Mesendoderm (in vitro differentiated cells): ENCODE results near the gene ECT2.

Source experiments
- DNase-seq: peaks from one replicate; pipeline ENCODE4 v3.0.0; 2013
- H2AK5ac ChIP-seq: 2 replicates; pipeline ENCODE4 v1.6.1; 2013; ENCODE audit warnings: low read length, inconsistent platforms
- H2BK120ac ChIP-seq: 2 replicates; pipeline ENCODE4 v1.6.1; 2013; ENCODE audit warnings: low read depth, mild to moderate bottlenecking, low read length, moderate library complexity, mixed read lengths
- H2BK15ac ChIP-seq: replicated peaks from 2 replicates; pipeline ENCODE4 v1.6.1; 2013; ENCODE audit warnings: low read depth, mild to moderate bottlenecking, moderate library complexity
- H2BK5ac ChIP-seq: 2 replicates; pipeline ENCODE4 v1.6.1; 2013; ENCODE audit warnings: low read length, inconsistent platforms
- H3K18ac ChIP-seq: 2 replicates; pipeline ENCODE4 v1.6.1; 2013; ENCODE audit warnings: mild to moderate bottlenecking, low read length, mixed read lengths
- H3K23ac ChIP-seq: one replicate; pipeline ENCODE4 v1.6.1; 2013; ENCODE audit warnings: low read length
- H3K27ac ChIP-seq: 2 replicates; pipeline ENCODE4 v1.5.1; 2013; ENCODE audit warnings: low read depth, mild to moderate bottlenecking, inconsistent platforms, low read length, moderate library complexity
- H3K27me3 ChIP-seq: 2 replicates; pipeline ENCODE4 v1.6.1; 2013; ENCODE audit warnings: low read length, control low read depth, mild to moderate bottlenecking, inconsistent platforms; ENCODE audit not compliant: insufficient read depth, poor library complexity
- H3K36me3 ChIP-seq: 2 replicates; pipeline ENCODE4 v1.6.1; 2013; ENCODE audit warnings: low read length, inconsistent platforms; ENCODE audit not compliant: control insufficient read depth, insufficient read depth
- H3K4ac ChIP-seq: one replicate; pipeline ENCODE4 v1.6.1; 2013; ENCODE audit warnings: low read depth, mild to moderate bottlenecking, low read length, moderate library complexity
- H3K4me1 ChIP-seq: 2 replicates; pipeline ENCODE4 v1.6.1; 2013; ENCODE audit warnings: low read depth, low read length, inconsistent platforms; ENCODE audit not compliant: control insufficient read depth
- H3K4me2 ChIP-seq: 2 replicates; pipeline ENCODE4 v1.6.1; 2013; ENCODE audit warnings: low read length
- H3K4me3 ChIP-seq: 2 replicates; pipeline ENCODE4 v1.5.1; 2013; ENCODE audit warnings: mild to moderate bottlenecking, low read length
- H3K56ac ChIP-seq: one replicate; pipeline ENCODE4 v1.6.1; 2013; ENCODE audit warnings: low read length
- H3K79me1 ChIP-seq: 2 replicates; pipeline ENCODE4 v1.6.1; 2013; ENCODE audit warnings: low read length, inconsistent platforms
- H3K79me2 ChIP-seq: 2 replicates; pipeline ENCODE4 v1.6.1; 2013; ENCODE audit warnings: mild to moderate bottlenecking, low read length; ENCODE audit not compliant: control insufficient read depth, insufficient read depth
- H3K9ac ChIP-seq: 2 replicates; pipeline ENCODE4 v1.6.1; 2013; ENCODE audit warnings: low read length, inconsistent platforms
- H4K5ac ChIP-seq: one replicate; pipeline ENCODE4 v1.6.1; 2013; ENCODE audit warnings: low read length
- H4K8ac ChIP-seq: one replicate; pipeline ENCODE4 v1.6.1; 2013; ENCODE audit warnings: low read depth, mild to moderate bottlenecking, control low read depth, low read length, moderate library complexity
- WGBS: extraction: QIAGEN DNeasy Blood & Tissue Kit; methylation state at CpG from one replicate; pipeline ENCODE4 v1.1.7; 2013; ENCODE audit warnings: low lambda C conversion rate, missing lambda C conversion rate; ENCODE audit not compliant: insufficient coverage; ENCODE audit errors: extremely low coverage; 5-methylcytosine and 5-hydroxymethylcytosine counted together

Gene ECT2

DNA sequence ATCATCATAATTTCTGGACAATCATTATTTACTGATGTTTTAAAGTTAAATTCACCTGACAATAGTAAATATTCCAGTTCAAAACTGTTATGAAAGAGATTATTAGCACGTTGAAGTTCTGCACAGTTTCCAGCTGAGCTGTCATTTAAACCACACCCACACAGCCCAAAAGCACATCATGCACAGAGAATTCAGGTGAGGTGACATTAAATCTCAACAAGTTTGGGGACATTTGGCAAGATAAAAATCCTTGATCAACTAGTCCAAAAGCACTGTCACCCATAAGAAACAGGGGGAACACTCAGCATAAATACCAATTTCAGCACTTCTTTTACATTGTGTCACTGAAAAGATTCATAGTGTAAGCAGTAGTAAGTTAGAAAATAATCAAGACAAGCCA lies 46.5 kb upstream of the ECT2 start:
- H3K4me2 ChIP-seq, result no peak overlapping the region
- no peak overlapping the region for H3K4me3 ChIP-seq
- H3K36me3 ChIP-seq, result no peaks in the 10 kb centered on the region
- H3K18ac ChIP-seq, result no peak overlapping the region
- H3K56ac ChIP-seq, result no peak overlapping the region
- WGBS, result no CpG with 5 or more reads among the region's 1 CpG
- no peaks in the 10 kb centered on the region for H3K79me2 ChIP-seq
- H2BK5ac ChIP-seq, result no peak overlapping the region
- H2BK15ac ChIP-seq, result no peak overlapping the region
- H3K23ac ChIP-seq, result no peak overlapping the region
- no peaks in the 10 kb centered on the region for H3K4me1 ChIP-seq
- no peak for DNase-seq
- H3K27me3 ChIP-seq, result no peaks in the 10 kb centered on the region
- no peak overlapping the region for H4K5ac ChIP-seq
- H3K9ac ChIP-seq, result no peak overlapping the region
- H3K27ac ChIP-seq, result no peak overlapping the region
- no peak overlapping the region for H4K8ac ChIP-seq
- no peak overlapping the region for H2BK120ac ChIP-seq
- H3K4ac ChIP-seq, result no peak overlapping the region
- H3K79me1 ChIP-seq, result no peaks in the 10 kb centered on the region
- H2AK5ac ChIP-seq, result no peak overlapping the region

DNA sequence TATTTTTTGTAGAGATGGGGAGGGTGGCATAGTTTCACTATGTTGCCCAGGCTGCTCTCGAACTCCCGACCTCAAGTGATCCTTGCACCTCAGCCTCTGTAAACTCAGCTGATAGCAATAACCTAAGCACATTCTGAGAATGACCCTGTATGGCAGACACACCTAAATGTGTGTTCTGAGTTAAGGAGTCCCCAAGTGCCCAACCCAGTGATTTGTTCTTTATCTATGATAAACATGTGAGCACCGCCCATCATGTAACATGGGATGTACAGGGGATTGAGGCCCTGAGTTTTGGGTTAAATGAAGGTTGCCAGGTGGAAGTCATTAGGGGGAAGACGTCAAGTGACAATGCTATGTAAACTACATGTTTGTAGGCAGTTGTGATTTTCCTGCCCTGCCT lies 45.4 kb upstream of the ECT2 start:
- Histone ChIP-seq H3K79me2 (no peaks in the 10 kb centered on the region), H2AK5ac (no peak overlapping the region), H3K4me3 (no peak overlapping the region), H3K27me3 (no peaks in the 10 kb centered on the region), H3K79me1 (no peaks in the 10 kb centered on the region), H3K4me1 (peaks cover 2% of the 10 kb centered on the region), H2BK5ac (no peak overlapping the region), H4K5ac (no peak overlapping the region), H3K36me3 (no peaks in the 10 kb centered on the region), H3K27ac (no peak overlapping the region), H2BK15ac (no peak overlapping the region), H3K9ac (no peak overlapping the region), H4K8ac (no peak overlapping the region), H3K56ac (no peak overlapping the region), H3K4ac (no peak overlapping the region), H3K4me2 (no peak overlapping the region), H3K23ac (no peak overlapping the region), H3K18ac (no peak overlapping the region), H2BK120ac (no peak overlapping the region)
- DNase-seq, result no peak
- no CpG with 5 or more reads among the region's 4 CpGs for WGBS

DNA sequence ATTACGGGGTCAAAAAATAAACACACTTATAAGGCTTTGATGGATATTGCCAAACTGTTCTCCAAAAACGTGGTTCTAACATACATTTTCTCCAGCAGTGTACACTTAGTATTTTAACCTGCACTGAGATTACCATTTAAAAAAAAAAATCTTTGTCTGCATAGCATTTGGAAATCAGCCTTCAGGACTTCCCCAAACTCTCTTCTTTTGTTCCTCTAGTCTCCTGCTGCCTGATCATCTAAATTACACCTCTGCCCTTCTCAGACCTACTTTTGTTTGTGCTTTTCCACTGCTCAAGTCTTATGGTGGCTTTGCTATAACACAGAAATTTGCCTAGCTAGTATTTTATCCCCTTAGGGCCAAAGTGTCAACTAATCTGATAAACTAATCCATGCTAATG lies 43.5 kb upstream of the ECT2 start:
- H2BK15ac ChIP-seq, result no peak overlapping the region
- H3K79me2 ChIP-seq, result no peaks in the 10 kb centered on the region
- no peak overlapping the region for H2AK5ac ChIP-seq
- H3K27ac ChIP-seq, result no peak overlapping the region
- WGBS, result no CpG with 5 or more reads among the region's 2 CpGs
- H3K4ac ChIP-seq, result no peak overlapping the region
- no peak overlapping the region for H3K23ac ChIP-seq
- no peak overlapping the region for H2BK5ac ChIP-seq
- peaks cover 2% of the 10 kb centered on the region for H3K4me1 ChIP-seq
- H3K79me1 ChIP-seq, result no peaks in the 10 kb centered on the region
- no peak overlapping the region for H3K56ac ChIP-seq
- H4K8ac ChIP-seq, result no peak overlapping the region
- no peaks in the 10 kb centered on the region for H3K36me3 ChIP-seq
- DNase-seq, result no peak
- no peak overlapping the region for H3K9ac ChIP-seq
- no peak overlapping the region for H3K18ac ChIP-seq
- H3K27me3 ChIP-seq, result no peaks in the 10 kb centered on the region
- H2BK120ac ChIP-seq, result no peak overlapping the region
- no peak overlapping the region for H3K4me2 ChIP-seq
- no peak overlapping the region for H3K4me3 ChIP-seq
- H4K5ac ChIP-seq, result no peak overlapping the region

DNA sequence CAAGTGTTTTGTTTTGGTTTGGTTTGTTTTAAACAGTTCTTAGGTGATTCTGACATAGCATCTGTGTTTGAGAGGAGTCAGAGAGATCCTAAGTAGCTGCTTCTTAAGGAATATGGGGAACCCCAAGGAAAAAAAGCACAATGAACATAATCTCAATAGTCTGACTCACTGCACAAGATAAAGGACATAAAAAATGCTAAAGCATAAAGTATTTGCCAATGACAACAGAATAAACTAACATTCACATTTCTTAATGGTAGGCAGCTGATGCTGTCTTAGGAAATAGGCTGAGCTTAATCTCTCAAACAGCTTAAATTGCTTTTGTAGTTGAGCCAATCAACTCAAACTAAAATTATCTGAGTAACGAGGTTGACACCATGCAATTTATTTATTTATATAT lies 42.6 kb upstream of the ECT2 start:
- no peak overlapping the region for H3K27ac ChIP-seq
- H2BK15ac ChIP-seq, result no peak overlapping the region
- H2BK120ac ChIP-seq, result no peak overlapping the region
- no peaks in the 10 kb centered on the region for H3K79me2 ChIP-seq
- no peak overlapping the region for H3K4ac ChIP-seq
- DNase-seq, result no peak
- H4K5ac ChIP-seq, result no peak overlapping the region
- no peak overlapping the region for H3K4me2 ChIP-seq
- H4K8ac ChIP-seq, result no peak overlapping the region
- H3K9ac ChIP-seq, result no peak overlapping the region
- H3K36me3 ChIP-seq, result no peaks in the 10 kb centered on the region
- no peak overlapping the region for H3K23ac ChIP-seq
- no peaks in the 10 kb centered on the region for H3K79me1 ChIP-seq
- peaks cover 2% of the 10 kb centered on the region for H3K4me1 ChIP-seq
- no peak overlapping the region for H3K18ac ChIP-seq
- H3K27me3 ChIP-seq, result no peaks in the 10 kb centered on the region
- no CpG with 5 or more reads among the region's 1 CpG for WGBS
- no peak overlapping the region for H2AK5ac ChIP-seq
- no peak overlapping the region for H2BK5ac ChIP-seq
- no peak overlapping the region for H3K4me3 ChIP-seq
- no peak overlapping the region for H3K56ac ChIP-seq

DNA sequence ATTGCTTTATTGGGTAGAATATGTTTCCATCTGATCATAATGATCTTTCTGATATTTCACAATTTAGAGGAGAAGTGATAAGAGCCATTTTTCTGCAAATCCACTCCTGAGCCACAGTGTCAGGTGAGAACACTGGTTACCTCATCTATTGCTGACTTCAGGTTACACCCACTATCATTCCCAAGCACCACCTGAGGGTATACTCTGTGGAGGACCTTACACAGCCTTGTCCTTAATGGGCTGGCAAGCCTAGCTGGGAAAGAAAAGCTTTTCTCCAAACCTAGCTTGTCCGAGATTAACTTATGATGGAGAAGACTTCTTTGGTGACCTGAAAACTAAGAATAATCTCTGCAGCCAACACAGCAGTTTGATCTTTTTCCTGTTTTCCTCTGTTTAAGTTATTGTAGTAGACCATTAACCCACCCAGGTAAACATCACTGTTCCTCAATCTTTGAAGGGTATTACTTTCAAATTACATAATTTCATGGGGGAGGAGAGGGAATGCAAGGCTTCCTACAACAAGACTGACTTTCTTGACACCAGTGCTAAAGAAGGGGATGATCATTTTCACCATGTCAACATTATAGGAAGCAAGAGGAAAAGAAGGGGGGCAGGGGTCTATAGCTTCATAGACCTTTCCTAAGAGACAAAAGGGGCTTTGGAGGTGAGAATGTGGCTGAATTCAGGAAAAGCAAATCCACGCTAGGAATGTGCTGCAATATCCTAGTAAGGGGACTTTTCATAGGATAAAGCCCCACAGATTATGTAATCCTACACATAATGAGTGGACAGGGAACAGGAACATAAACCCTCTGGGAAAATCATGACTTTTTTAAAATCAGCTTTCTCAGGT lies 41.4 kb upstream of the ECT2 start:
- H3K4me1 ChIP-seq, result peaks cover 2% of the 10 kb centered on the region
- peak; percentile 6 for DNase-seq
- no peak overlapping the region for H3K4me2 ChIP-seq
- H3K4ac ChIP-seq, result no peak overlapping the region
- no peaks in the 10 kb centered on the region for H3K79me2 ChIP-seq
- H2BK5ac ChIP-seq, result no peak overlapping the region
- H4K5ac ChIP-seq, result no peak overlapping the region
- H3K23ac ChIP-seq, result no peak overlapping the region
- no peak overlapping the region for H3K18ac ChIP-seq
- H3K27ac ChIP-seq, result no peak overlapping the region
- no peaks in the 10 kb centered on the region for H3K79me1 ChIP-seq
- H3K27me3 ChIP-seq, result no peaks in the 10 kb centered on the region
- H3K36me3 ChIP-seq, result no peaks in the 10 kb centered on the region
- no peak overlapping the region for H2BK15ac ChIP-seq
- no CpG with 5 or more reads among the region's 2 CpGs for WGBS
- H2AK5ac ChIP-seq, result no peak overlapping the region
- H3K9ac ChIP-seq, result no peak overlapping the region
- H3K56ac ChIP-seq, result no peak overlapping the region
- H2BK120ac ChIP-seq, result no peak overlapping the region
- no peak overlapping the region for H3K4me3 ChIP-seq
- H4K8ac ChIP-seq, result no peak overlapping the region
